ENCODE measurements around the gene KRTCAP3. TPM values are rescaled to one million over a fixed set of nuclear protein-coding genes. Genes with fewer than 3 reads are reported as not detected.

The KRTCAP3 gene, protein sequence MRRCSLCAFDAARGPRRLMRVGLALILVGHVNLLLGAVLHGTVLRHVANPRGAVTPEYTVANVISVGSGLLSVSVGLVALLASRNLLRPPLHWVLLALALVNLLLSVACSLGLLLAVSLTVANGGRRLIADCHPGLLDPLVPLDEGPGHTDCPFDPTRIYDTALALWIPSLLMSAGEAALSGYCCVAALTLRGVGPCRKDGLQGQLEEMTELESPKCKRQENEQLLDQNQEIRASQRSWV
- total RNA-seq, result 10 to 100 TPM; 27.0 to 29.7 TPM
- 8.3 TPM for polyA plus RNA-seq (2013, experiment 1 of 2)
- polyA plus RNA-seq (2013, experiment 2 of 2), result 5.4 TPM
- long read RNA-seq, experiment 1, transcript KRTCAP3-202 (6 exons, 942 nt), result major isoform, 5 of 12 reads
- long read RNA-seq, experiment 1, partial matches to known transcripts, result 3 of 12 reads
- long read RNA-seq, experiment 1, other reads (novel, unspliced or antisense), result 2 of 12 reads
- long read RNA-seq, experiment 2, transcript KRTCAP3-201 (7 exons, 872 nt), result major isoform, 8 of 23 reads
- long read RNA-seq, experiment 2, partial matches to known transcripts, result 3 of 23 reads
- long read RNA-seq, experiment 2, other reads (novel, unspliced or antisense), result 10 of 23 reads
- long read RNA-seq, experiment 3, transcript KRTCAP3-201 (7 exons, 872 nt), result major isoform, 6 of 30 reads
- long read RNA-seq, experiment 3, partial matches to known transcripts, result 15 of 30 reads
- long read RNA-seq, experiment 3, other reads (novel, unspliced or antisense), result 7 of 30 reads
- long read RNA-seq, experiment 4, transcript KRTCAP3-202 (6 exons, 942 nt), result minor isoform, 5 of 57 reads
- long read RNA-seq, experiment 4, transcript KRTCAP3-201 (7 exons, 872 nt), result major isoform, 11 of 57 reads
- long read RNA-seq, experiment 4, partial matches to known transcripts, result 19 of 57 reads
- long read RNA-seq, experiment 4, other reads (novel, unspliced or antisense), result 21 of 57 reads

DNA sequence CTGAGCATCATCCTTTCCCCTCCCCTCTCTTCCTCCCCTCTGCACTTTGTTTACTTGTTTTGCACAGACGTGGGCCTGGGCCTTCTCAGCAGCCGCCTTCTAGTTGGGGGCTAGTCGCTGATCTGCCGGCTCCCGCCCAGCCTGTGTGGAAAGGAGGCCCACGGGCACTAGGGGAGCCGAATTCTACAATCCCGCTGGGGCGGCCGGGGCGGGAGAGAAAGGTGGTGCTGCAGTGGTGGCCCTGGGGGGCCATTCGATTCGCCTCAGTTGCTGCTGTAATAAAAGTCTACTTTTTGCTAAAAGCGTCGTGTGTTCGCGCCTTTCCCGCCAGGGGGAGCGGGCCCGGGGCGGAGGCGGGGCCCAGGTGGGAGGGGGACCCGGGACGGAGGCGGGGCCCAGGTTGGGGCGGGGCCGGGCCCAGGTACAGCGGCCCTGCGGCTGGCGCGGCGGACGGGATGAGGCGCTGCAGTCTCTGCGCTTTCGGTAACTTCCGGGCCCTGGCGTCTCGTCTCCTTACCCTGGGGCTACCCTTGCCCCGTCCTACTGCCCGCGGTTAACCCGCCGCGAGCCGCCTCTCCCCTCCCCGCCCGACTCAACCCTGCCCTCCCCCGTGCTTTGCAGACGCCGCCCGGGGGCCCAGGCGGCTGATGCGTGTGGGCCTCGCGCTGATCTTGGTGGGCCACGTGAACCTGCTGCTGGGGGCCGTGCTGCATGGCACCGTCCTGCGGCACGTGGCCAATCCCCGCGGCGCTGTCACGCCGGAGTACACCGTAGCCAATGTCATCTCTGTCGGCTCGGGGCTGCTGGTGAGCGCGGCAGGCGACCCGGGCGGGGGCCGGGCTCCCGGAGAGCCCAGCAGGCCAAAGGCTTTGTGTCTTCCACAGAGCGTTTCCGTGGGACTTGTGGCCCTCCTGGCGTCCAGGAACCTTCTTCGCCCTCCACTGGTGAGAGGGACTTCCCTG, at the start of gene KRTCAP3:
Gene KRTCAP3 (plus strand): TSS at position 424 of the 962 bp plus-strand sequence. CDS start 32 bp downstream, at position 456.
- peak within 1 kb of the TSS; percentile 34 for H3K9ac ChIP-seq (ENCODE audit: extremely low read depth, low read length, poor library complexity, severe bottlenecking)
- H3K4me3 Mint-ChIP-seq, result peak within 1 kb of the TSS; percentile 55
- peaks cover 65% of the 10 kb centered on the region for H3K36me3 Mint-ChIP-seq (ENCODE audit: low read depth)
- peak within 1 kb of the TSS; percentile 22 for H3K27ac ChIP-seq (ENCODE audit: low read depth, low read length)
- H3K27me3 ChIP-seq (ENCODE audit: control insufficient read depth, insufficient read depth, low read length, poor library complexity, severe bottlenecking), result no peaks in the 10 kb centered on the region
- DNase-seq, result peak; percentile 94
- peaks cover 12% of the 10 kb centered on the region for H3K4me1 Mint-ChIP-seq
- peaks cover 3% of the 10 kb centered on the region for H3K4me1 ChIP-seq (ENCODE audit: control insufficient read depth, insufficient read depth, low read length)
- peak; percentile 81 for TF ChIP-seq CTCF (conservative IDR thresholded peaks at IDR 0.05)
- H3K9me3 ChIP-seq (ENCODE audit: control insufficient read depth, low read length), result no peaks in the 10 kb centered on the region
- no peaks in the 10 kb centered on the region for H3K27me3 Mint-ChIP-seq (ENCODE audit: insufficient read depth)
- peaks cover 48% of the 10 kb centered on the region for H3K36me3 ChIP-seq (ENCODE audit: control insufficient read depth, insufficient read depth, low read length)
- H3K27ac Mint-ChIP-seq, result peak within 1 kb of the TSS; percentile 0
- H3K9me3 Mint-ChIP-seq, result no peaks in the 10 kb centered on the region
- H3K4me3 ChIP-seq (ENCODE audit: low read length), result peak within 1 kb of the TSS; percentile 67
- 14 to 32% methylated on average over 34 to 80 of the region's 80 CpGs for WGBS, 2 experiments (ENCODE audit: insufficient coverage in 1 of 2, insufficient read length in 1 of 2)

- DNase-seq, result no peak
- Mint-ChIP-seq H3K36me3 (ENCODE audit: low read depth) (peaks cover 31% of the 10 kb centered on the region), H3K27ac (no peak overlapping the region), H3K9me3 (no peaks in the 10 kb centered on the region), H3K27me3 (ENCODE audit: insufficient read depth) (no peaks in the 10 kb centered on the region), H3K4me1 (peaks cover 2% of the 10 kb centered on the region), H3K4me3 (no peak overlapping the region)
- Histone ChIP-seq H3K27ac (ENCODE audit: low read depth, low read length) (no peak overlapping the region), H3K36me3 (ENCODE audit: control insufficient read depth, insufficient read depth, low read length) (peaks cover 20% of the 10 kb centered on the region), H3K4me3 (ENCODE audit: low read length) (no peak overlapping the region), H3K9me3 (ENCODE audit: control insufficient read depth, low read length) (no peaks in the 10 kb centered on the region), H3K27me3 (ENCODE audit: control insufficient read depth, insufficient read depth, low read length, poor library complexity, severe bottlenecking) (no peaks in the 10 kb centered on the region), H3K4me1 (ENCODE audit: control insufficient read depth, insufficient read depth, low read length) (no peaks in the 10 kb centered on the region), H3K9ac (ENCODE audit: extremely low read depth, low read length, poor library complexity, severe bottlenecking) (no peak overlapping the region)
- TF ChIP-seq CTCF (conservative IDR thresholded peaks at IDR 0.05), result no peak
- 96 to 97% methylated on average over 21 to 33 of the region's 33 CpGs for WGBS, 2 experiments (ENCODE audit: insufficient coverage in 1 of 2, insufficient read length in 1 of 2)
These were observed 49.0 kb upstream of the KRTCAP3 start for GRCh38 chr2:27393225-27393624.
